Upper lobe of right lung (tissue), 1 donor: ENCODE results near the gene VIL1. TPM values are rescaled to one million over a fixed set of nuclear protein-coding genes. Genes with fewer than 3 reads are reported as not detected.

Experiments used
- ATAC-seq: fragments of 200-7000 bp; cut with Tn5 transposase; one replicate; pipeline ENCODE4 v1.9.1; 2020; ENCODE audit warnings: mild to moderate bottlenecking, moderate library complexity
- DNase-seq: peaks from one replicate; pipeline ENCODE4 v3.0.0-alpha.2; 2020
- H3K27ac ChIP-seq: fragments of 200-600 bp; one replicate; pipeline ENCODE4 v1.8.0; 2022
- H3K27me3 ChIP-seq: fragments of 200-600 bp; one replicate; pipeline ENCODE4 v1.8.0; 2022; ENCODE audit warnings: mild to moderate bottlenecking
- H3K36me3 ChIP-seq: fragments of 200-600 bp; one replicate; pipeline ENCODE4 v1.8.0; 2022
- H3K4me1 ChIP-seq: fragments of 200-600 bp; one replicate; pipeline ENCODE4 v1.8.0; 2022
- H3K4me3 ChIP-seq: fragments of 200-600 bp; one replicate; pipeline ENCODE4 v1.8.0; 2022; ENCODE audit warnings: mild to moderate bottlenecking
- H3K9me3 ChIP-seq: fragments of 200-600 bp; one replicate; pipeline ENCODE4 v1.8.0; 2022
- intact Hi-C: fragments of 100-400 bp; cut with DNase I; formaldehyde crosslinking; loops from one replicate; pipeline ENCODE4 v1.11.0; 2022
- total RNA-seq: library from RNA; stranded (reverse); fragmentation: NEBNext Ultra II Directional; extraction: Animal tissue kit (Norgen Biotek cat#: 25700); gene quantifications from one replicate; pipeline ENCODE4 v1.2.1, GENCODE V29; 2021
- TF ChIP-seq, protein P1 (sequence below): fragments of 200-600 bp; IDR thresholded peaks from one replicate; pipeline ENCODE4 v1.8.0; 2022; ENCODE audit warnings: antibody characterized with exemption
- donor health status: DM: no; HTN: yes; CAD: no; lungs with severe emphysema.

Gene VIL1
- total RNA-seq, 1 donor from 2014 or later, result not detected

DNA sequence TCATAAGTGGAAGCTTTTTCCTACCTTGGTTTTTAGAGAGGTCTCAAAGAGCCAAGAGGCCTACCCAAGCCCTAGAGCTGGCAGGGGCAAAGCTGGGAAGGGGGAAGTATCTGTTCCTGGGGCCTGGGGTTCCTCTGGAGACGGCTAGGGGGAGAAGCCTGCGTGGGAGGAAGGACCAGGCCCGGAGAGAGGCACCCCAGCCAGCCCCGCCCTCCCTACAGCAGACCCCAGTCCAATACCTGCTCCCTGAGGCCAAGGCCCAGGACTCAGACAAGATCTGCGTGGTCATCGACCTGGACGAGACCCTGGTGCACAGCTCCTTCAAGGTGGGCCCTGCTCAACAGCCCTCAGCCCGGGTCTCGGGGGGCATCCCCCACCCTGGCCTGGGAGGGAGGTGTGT lies 17.0 kb upstream of the VIL1 start:
- peak overlapping the region; percentile 79 for H3K4me3 ChIP-seq
- intact Hi-C loops, result no loop called here
- peak overlapping the region; percentile 100 for H3K27ac ChIP-seq
- peak; percentile 68 for DNase-seq
- no peaks in the 10 kb centered on the region for H3K27me3 ChIP-seq
- no peaks in the 10 kb centered on the region for H3K9me3 ChIP-seq
- peaks cover 41% of the 10 kb centered on the region for H3K36me3 ChIP-seq
- TF ChIP-seq, protein P1, sequence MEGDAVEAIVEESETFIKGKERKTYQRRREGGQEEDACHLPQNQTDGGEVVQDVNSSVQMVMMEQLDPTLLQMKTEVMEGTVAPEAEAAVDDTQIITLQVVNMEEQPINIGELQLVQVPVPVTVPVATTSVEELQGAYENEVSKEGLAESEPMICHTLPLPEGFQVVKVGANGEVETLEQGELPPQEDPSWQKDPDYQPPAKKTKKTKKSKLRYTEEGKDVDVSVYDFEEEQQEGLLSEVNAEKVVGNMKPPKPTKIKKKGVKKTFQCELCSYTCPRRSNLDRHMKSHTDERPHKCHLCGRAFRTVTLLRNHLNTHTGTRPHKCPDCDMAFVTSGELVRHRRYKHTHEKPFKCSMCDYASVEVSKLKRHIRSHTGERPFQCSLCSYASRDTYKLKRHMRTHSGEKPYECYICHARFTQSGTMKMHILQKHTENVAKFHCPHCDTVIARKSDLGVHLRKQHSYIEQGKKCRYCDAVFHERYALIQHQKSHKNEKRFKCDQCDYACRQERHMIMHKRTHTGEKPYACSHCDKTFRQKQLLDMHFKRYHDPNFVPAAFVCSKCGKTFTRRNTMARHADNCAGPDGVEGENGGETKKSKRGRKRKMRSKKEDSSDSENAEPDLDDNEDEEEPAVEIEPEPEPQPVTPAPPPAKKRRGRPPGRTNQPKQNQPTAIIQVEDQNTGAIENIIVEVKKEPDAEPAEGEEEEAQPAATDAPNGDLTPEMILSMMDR, result no peak
- peaks cover 41% of the 10 kb centered on the region for H3K4me1 ChIP-seq
- no peak for ATAC-seq

DNA sequence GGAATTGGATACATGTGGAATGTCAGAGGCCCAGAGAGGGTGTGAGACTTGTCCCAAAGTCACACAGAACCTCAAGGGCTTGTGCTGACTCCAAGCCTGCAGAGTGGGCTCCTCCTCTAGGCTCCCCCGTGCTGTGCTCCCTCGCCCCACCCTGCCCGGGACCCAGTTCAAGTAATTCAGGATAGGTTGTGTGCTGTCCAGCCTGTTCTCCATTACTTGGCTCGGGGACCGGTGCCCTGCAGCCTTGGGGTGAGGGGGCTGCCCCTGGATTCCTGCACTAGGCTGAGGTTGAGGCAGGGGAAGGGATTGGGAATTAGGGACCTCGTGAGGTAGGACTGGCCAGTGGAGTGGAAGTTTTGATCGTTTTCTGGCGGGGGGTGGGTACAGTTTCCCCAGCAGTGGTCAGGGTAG lies 16.4 kb upstream of the VIL1 start:
- ATAC-seq (no peak), DNase-seq (no peak)
- peaks cover 41% of the 10 kb centered on the region for H3K36me3 ChIP-seq
- H3K27me3 ChIP-seq, result no peaks in the 10 kb centered on the region
- no peaks in the 10 kb centered on the region for H3K9me3 ChIP-seq
- intact Hi-C loops, result no loop called here
- H3K27ac ChIP-seq, result peak overlapping the region; percentile 100
- TF ChIP-seq, protein P1, result no peak
- peaks cover 41% of the 10 kb centered on the region for H3K4me1 ChIP-seq
- H3K4me3 ChIP-seq, result peak overlapping the region; percentile 79

DNA sequence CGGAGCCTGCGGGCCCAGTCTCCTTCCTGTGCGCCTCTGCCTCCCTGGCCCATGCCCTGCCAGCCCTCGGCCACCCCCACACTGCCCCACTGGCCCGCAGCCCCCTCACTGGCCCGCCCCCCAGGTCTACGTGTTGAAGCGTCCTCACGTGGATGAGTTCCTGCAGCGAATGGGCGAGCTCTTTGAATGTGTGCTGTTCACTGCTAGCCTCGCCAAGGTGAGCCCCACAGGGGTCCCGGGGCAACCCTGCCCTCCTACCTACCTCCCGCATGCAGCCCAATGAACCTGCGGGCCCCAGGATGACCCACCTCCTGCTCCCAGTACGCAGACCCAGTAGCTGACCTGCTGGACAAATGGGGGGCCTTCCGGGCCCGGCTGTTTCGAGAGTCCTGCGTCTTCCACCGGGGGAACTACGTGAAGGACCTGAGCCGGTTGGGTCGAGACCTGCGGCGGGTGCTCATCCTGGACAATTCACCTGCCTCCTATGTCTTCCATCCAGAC lies 16.0 kb upstream of the VIL1 start:
- Histone ChIP-seq H3K27me3 (no peaks in the 10 kb centered on the region), H3K36me3 (peaks cover 41% of the 10 kb centered on the region), H3K4me1 (peaks cover 44% of the 10 kb centered on the region), H3K27ac (no peak overlapping the region), H3K9me3 (no peaks in the 10 kb centered on the region), H3K4me3 (no peak overlapping the region)
- intact Hi-C loops, result no loop called here
- TF ChIP-seq, protein P1, result no peak
- no peak for ATAC-seq
- DNase-seq, result peak; percentile 66

DNA sequence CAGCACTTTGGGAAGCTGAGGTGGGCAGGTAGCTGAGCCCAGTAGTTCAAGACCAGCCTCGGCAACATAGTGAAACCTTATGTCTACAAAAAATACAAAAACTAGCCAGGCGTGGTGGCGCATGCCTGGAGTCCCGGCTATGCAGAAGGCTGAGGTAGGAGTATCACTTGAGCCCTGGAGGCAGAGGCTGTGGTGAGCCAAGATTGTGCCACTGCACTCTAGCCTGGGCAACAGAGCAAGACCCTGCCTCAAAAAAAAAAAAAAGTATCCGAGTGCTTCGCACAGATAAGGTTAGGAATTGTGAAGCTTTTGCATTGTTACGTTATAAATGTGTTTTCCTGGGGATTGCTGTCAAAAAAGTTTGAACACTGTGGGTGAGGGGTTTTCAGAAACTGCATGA lies 15.1 kb upstream of the VIL1 start:
- H3K27me3 ChIP-seq, result no peaks in the 10 kb centered on the region
- H3K4me1 ChIP-seq, result peaks cover 44% of the 10 kb centered on the region
- no peaks in the 10 kb centered on the region for H3K9me3 ChIP-seq
- TF ChIP-seq, protein P1, result no peak
- no peak overlapping the region for H3K27ac ChIP-seq
- no peak for DNase-seq
- peaks cover 41% of the 10 kb centered on the region for H3K36me3 ChIP-seq
- no peak for ATAC-seq
- H3K4me3 ChIP-seq, result no peak overlapping the region
- intact Hi-C loops, result no loop called here

DNA sequence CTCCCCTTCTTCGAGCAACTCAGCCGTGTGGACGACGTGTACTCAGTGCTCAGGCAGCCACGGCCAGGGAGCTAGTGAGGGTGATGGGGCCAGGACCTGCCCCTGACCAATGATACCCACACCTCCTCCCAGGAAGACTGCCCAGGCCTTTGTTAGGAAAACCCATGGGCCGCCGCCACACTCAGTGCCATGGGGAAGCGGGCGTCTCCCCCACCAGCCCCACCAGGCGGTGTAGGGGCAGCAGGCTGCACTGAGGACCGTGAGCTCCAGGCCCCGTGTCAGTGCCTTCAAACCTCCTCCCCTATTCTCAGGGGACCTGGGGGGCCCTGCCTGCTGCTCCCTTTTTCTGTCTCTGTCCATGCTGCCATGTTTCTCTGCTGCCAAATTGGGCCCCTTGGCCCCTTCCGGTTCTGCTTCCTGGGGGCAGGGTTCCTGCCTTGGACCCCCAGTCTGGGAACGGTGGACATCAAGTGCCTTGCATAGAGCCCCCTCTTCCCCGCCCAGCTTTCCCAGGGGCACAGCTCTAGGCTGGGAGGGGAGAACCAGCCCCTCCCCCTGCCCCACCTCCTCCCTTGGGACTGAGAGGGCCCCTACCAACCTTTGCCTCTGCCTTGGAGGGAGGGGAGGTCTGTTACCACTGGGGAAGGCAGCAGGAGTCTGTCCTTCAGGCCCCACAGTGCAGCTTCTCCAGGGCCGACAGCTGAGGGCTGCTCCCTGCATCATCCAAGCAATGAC lies 14.4 kb upstream of the VIL1 start:
- intact Hi-C loops, result no loop called here
- TF ChIP-seq, protein P1, result no peak
- Histone ChIP-seq H3K4me1 (peaks cover 44% of the 10 kb centered on the region), H3K27me3 (no peaks in the 10 kb centered on the region), H3K36me3 (peaks cover 41% of the 10 kb centered on the region), H3K27ac (no peak overlapping the region), H3K9me3 (no peaks in the 10 kb centered on the region), H3K4me3 (no peak overlapping the region)
- DNase-seq, result no peak
- no peak for ATAC-seq
